GM12878 (cell line): ENCODE measurements around the gene SINHCAF. TPM values are rescaled to one million over a fixed set of nuclear protein-coding genes. Genes with fewer than 3 reads are reported as not detected.

Experiments used
- ATAC-seq: fragments of 200-7000 bp; cut with Tn5 transposase; 3 replicates; pipeline ENCODE4 v1.9.1; 2020; ENCODE audit warnings: mild to moderate bottlenecking, moderate library complexity
- BruUV-seq: library from RNA; stranded (reverse); fragments of 400-500 nt; replicated peaks from 2 replicates; lab custom pipeline; 2021; lab: Mats Ljungman, UMichigan
- CTCF ChIA-PET: fragments of 300-600 bp; sonication (Branson Sonifier 250); formaldehyde crosslinking; extraction: SDS; loops from one replicate; lab custom pipeline; 2021; ENCODE audit warnings: inconsistent platforms; lab: Yijun Ruan, JAX
- POLR2A ChIA-PET: fragments of 350-600 bp; formaldehyde crosslinking; extraction: SDS; loops from one replicate; lab custom pipeline; 2021; ENCODE audit warnings: inconsistent platforms; lab: Charles Lee
- RAD21 ChIA-PET: fragments of 300-600 bp; sonication (Branson Sonifier 250); formaldehyde crosslinking; loops from one replicate; lab custom pipeline; 2023; ENCODE audit warnings: antibody characterized with exemption; ENCODE audit not compliant: unreplicated experiment; lab: Charles Lee
- SMC1A ChIA-PET: fragments of 300-600 bp; sonication (Branson Sonifier 250); formaldehyde crosslinking; loops from one replicate; lab custom pipeline; 2023; ENCODE audit not compliant: unreplicated experiment, uncharacterized antibody; lab: Charles Lee
- DNase-seq: peaks from one replicate; pipeline ENCODE4 v3.0.0-alpha.2; 2011; ENCODE audit warnings: low read depth, low spot score
- FAIRE-seq: peaks from 3 replicates; lab custom pipeline; 2011; peaks lifted over from hg19 to GRCh38; lab: Jason Lieb, UNC
- H2AFZ ChIP-seq: 2 replicates; pipeline ENCODE4 v1.6.0; 2011; ENCODE audit warnings: low read depth, low read length, control low read depth; ENCODE audit not compliant: control insufficient read depth
- H3K27ac ChIP-seq: 2 replicates; pipeline ENCODE4 v1.5.1; 2011; ENCODE audit warnings: control low read depth; ENCODE audit not compliant: control insufficient read depth, insufficient read depth
- H3K27me3 ChIP-seq, 2 experiments: replicated peaks in 1 of 2; 2 replicates each; pipeline versions ENCODE4 v1.6.0 to v1.6.1; 2011; ENCODE audit warnings: low read length in 1 of 2; ENCODE audit not compliant: control insufficient read depth in 2 of 2, insufficient read depth in 2 of 2
- H3K36me3 ChIP-seq, 2 experiments: 2 replicates each; pipeline ENCODE4 v1.5.1; 2011; ENCODE audit warnings: low read length in 1 of 2; ENCODE audit not compliant: control insufficient read depth in 2 of 2, insufficient read depth in 2 of 2
- H3K4me1 ChIP-seq: 2 replicates; pipeline ENCODE4 v1.6.1; 2011; ENCODE audit warnings: mild to moderate bottlenecking, low read length, moderate library complexity, mixed read lengths; ENCODE audit not compliant: control insufficient read depth, insufficient read depth
- H3K4me2 ChIP-seq: 2 replicates; pipeline ENCODE4 v1.6.0; 2011; ENCODE audit warnings: control low read depth; ENCODE audit not compliant: control insufficient read depth, insufficient read depth
- H3K4me3 ChIP-seq: fragments of 200-600 bp; sonication (generic); 2 replicates; pipeline ENCODE4 v1.5.1; 2016
- H3K79me2 ChIP-seq: 2 replicates; pipeline ENCODE4 v1.6.0; 2011; ENCODE audit warnings: low read length; ENCODE audit not compliant: control insufficient read depth, insufficient read depth
- H3K9ac ChIP-seq: 2 replicates; pipeline ENCODE4 v1.8.0; 2011; ENCODE audit warnings: low read length, control low read depth, mixed read lengths; ENCODE audit not compliant: control insufficient read depth, insufficient read depth
- H3K9me3 ChIP-seq: replicated peaks from 3 replicates; pipeline ENCODE4 v1.5.1; 2011; ENCODE audit warnings: mild to moderate bottlenecking, low read length; ENCODE audit not compliant: control insufficient read depth, insufficient read depth
- H4K20me1 ChIP-seq: 2 replicates; pipeline ENCODE4 v1.6.0; 2011; ENCODE audit not compliant: control insufficient read depth, insufficient read depth
- BCL11A ChIP-seq: IDR thresholded peaks from 2 replicates; pipeline ENCODE4 v1.6.1; 2011; ENCODE audit warnings: low read depth, low read length
- CEBPB ChIP-seq, 2 experiments: fragments of 150-350 bp in 1 of 2; IDR thresholded peaks; 2 replicates each; pipeline ENCODE4 v1.6.1; 2012 to 2014; ENCODE audit warnings: low read depth in 2 of 2, low read length in 2 of 2, borderline replicate concordance in 1 of 2, inconsistent platforms in 1 of 2
- CHD1 ChIP-seq: IDR thresholded peaks from 2 replicates; pipeline ENCODE4 v1.6.1; 2012; ENCODE audit warnings: low read depth, low read length, improper control_type of control experiment
- CREM ChIP-seq: IDR thresholded peaks from 2 replicates; pipeline ENCODE4 v1.6.1; 2014; ENCODE audit warnings: antibody characterized with exemption, low read depth
- EZH2 ChIP-seq: IDR thresholded peaks from 2 replicates; pipeline ENCODE4 v1.6.1; 2012; ENCODE audit warnings: low read depth, mild to moderate bottlenecking, control low read depth, inconsistent platforms, low read length, borderline replicate concordance; ENCODE audit not compliant: control insufficient read depth
- IKZF2 ChIP-seq, 2 experiments: fragments of 450-650 bp; IDR thresholded peaks; 2 replicates each; pipeline ENCODE4 v1.6.1; 2017; ENCODE audit warnings: mild to moderate bottlenecking in 2 of 2, moderate library complexity in 2 of 2
- JUNB ChIP-seq: IDR thresholded peaks from 2 replicates; pipeline ENCODE4 v1.6.1; 2016; ENCODE audit warnings: antibody characterized with exemption, mild to moderate bottlenecking
- KAT2A ChIP-seq: conservative IDR thresholded peaks from 2 replicates; pipeline ENCODE4 v1.6.1; 2011; ENCODE audit warnings: low read depth, low read length; ENCODE audit not compliant: control insufficient read depth
- KDM1A ChIP-seq: fragments of 200-600 bp; sonication (generic); IDR thresholded peaks from 2 replicates; pipeline ENCODE4 v1.6.1; 2016; ENCODE audit warnings: borderline replicate concordance
- MEF2A ChIP-seq: IDR thresholded peaks from 2 replicates; pipeline ENCODE4 v1.6.1; 2011; ENCODE audit warnings: low read depth, mild to moderate bottlenecking, low read length, moderate library complexity; ENCODE audit not compliant: insufficient read depth
- MTA2 ChIP-seq: fragments of 450-650 bp; IDR thresholded peaks from 2 replicates; pipeline ENCODE4 v1.6.1; 2016; ENCODE audit warnings: low read depth, mild to moderate bottlenecking, moderate library complexity
- NBN ChIP-seq: fragments of 450-650 bp; IDR thresholded peaks from 2 replicates; pipeline ENCODE4 v1.6.1; 2016
- PKNOX1 ChIP-seq: fragments of 450-650 bp; IDR thresholded peaks from 2 replicates; pipeline ENCODE4 v1.6.1; 2016; ENCODE audit warnings: mild to moderate bottlenecking
- RELA ChIP-seq: fragments of 450-650 bp; IDR thresholded peaks from 2 replicates; pipeline ENCODE4 v1.8.0; 2014; ENCODE audit warnings: borderline replicate concordance; ENCODE audit not compliant: partially characterized antibody
- RELB ChIP-seq: fragments of 450-650 bp; IDR thresholded peaks from 2 replicates; pipeline ENCODE4 v1.6.1; 2017; ENCODE audit warnings: low read depth, mild to moderate bottlenecking, moderate library complexity
- SKIL ChIP-seq: fragments of 450-650 bp; IDR thresholded peaks from 2 replicates; pipeline ENCODE4 v1.6.1; 2017; ENCODE audit warnings: mild to moderate bottlenecking, low read depth, inconsistent platforms; ENCODE audit not compliant: poor library complexity, severe bottlenecking
- SUPT20H ChIP-seq: IDR thresholded peaks from 2 replicates; pipeline ENCODE4 v1.6.1; 2011; ENCODE audit warnings: low read depth, mild to moderate bottlenecking, low read length, moderate library complexity, borderline replicate concordance; ENCODE audit not compliant: control insufficient read depth
- YY1 ChIP-seq: IDR thresholded peaks from 2 replicates; pipeline ENCODE4 v1.6.1; 2011; ENCODE audit warnings: low read depth, mild to moderate bottlenecking, low read length
- ZNF207 ChIP-seq: fragments of 450-650 bp; IDR thresholded peaks from 2 replicates; pipeline ENCODE4 v1.6.1; 2014; ENCODE audit warnings: antibody characterized with exemption, mild to moderate bottlenecking, borderline replicate concordance
- WGBS: methylation state at CpG from one replicate; pipeline ENCODE4 v1.1.6; 2016; ENCODE audit warnings: low lambda C conversion rate; ENCODE audit not compliant: insufficient replicate concordance, insufficient coverage; ENCODE audit errors: missing lambda C conversion rate; 5-methylcytosine and 5-hydroxymethylcytosine counted together
- in situ Hi-C: fragments of 300-500 bp; cut with MboI; formaldehyde crosslinking; loops from 9 replicates; pipeline ENCODE4 v1.14.3; 2018; ENCODE audit warnings: mixed read lengths
- intact Hi-C: fragments of 100-400 bp; cut with micrococcal nuclease; formaldehyde crosslinking; loops from one replicate; pipeline ENCODE4 v1.14.2; 2022; ENCODE audit not compliant: unreplicated experiment
- polyA plus RNA-seq, 11 experiments: library from polyadenylated mRNA; depleted of rRNA in 4 of 11; unstranded in 6 of 11; stranded (reverse) in 5 of 11; fragments of >200 nt; fragmentation: Nextera tagmentation in 4 of 11; fragmentation: Illumina TruSeq in 1 of 11; extraction: Ambion mirVana in 4 of 11; extraction: Trizol in 1 of 11; gene quantifications; 1 replicate in 1 of 11; 2 replicates in 10 of 11; pipeline versions ENCODE4 v1.2.1 to v1.2.3, GENCODE V29; 2011 to 2016; ENCODE audit warnings: inconsistent platforms in 2 of 11, missing spikeins in 2 of 11, low read depth in 1 of 11
- total RNA-seq, 4 experiments: library from RNA; depleted of rRNA in 3 of 4; stranded (reverse); fragments of >200 nt in 3 of 4; fragmentation: Illumina TruSeq in 1 of 4; extraction: Trizol in 1 of 4; gene quantifications; 2 replicates each; pipeline versions ENCODE4 v1.2.1 to v1.2.3, GENCODE V29; 2013 to 2021

SINHCAF gene
- total and polyA plus RNA-seq, 10 of the 15 experiments (the other 5 are each of a cell fraction or from before 2014, with no cell fraction given), result 60.4 to 156 (median 90.3) TPM

- FAIRE-seq, result no peak
- no peaks in the 10 kb centered on the region for H3K4me1 ChIP-seq
- 67% methylated on average over 4 of the region's 4 CpGs for WGBS
- no peak for DNase-seq
- CTCF ChIA-PET, result interaction anchor here (0.7 to 1.3 kb wide), 2 partner anchors 12 to 66 kb away, joined by 3 to 6 read pairs; partner anchors contain the start of gene SINHCAF
- H4K20me1 ChIP-seq, result no peaks in the 10 kb centered on the region
- RAD21 ChIA-PET, result no interaction called here
- ATAC-seq, result no peak
- in situ Hi-C loops, result no loop called here
- H3K36me3 ChIP-seq, result no peaks in the 10 kb centered on the region
- no peaks in the 10 kb centered on the region for H3K79me2 ChIP-seq
- no peaks in the 10 kb centered on the region for H3K9me3 ChIP-seq
- no peak overlapping the region for H3K27ac ChIP-seq
- no peak overlapping the region for H3K4me2 ChIP-seq
- SMC1A ChIA-PET, result interaction anchor here (1.1 to 1.3 kb wide), 3 partner anchors 10 to 25 kb away, joined by 3 to 4 read pairs (median 4); no protein-coding TSS in a partner anchor
- intact Hi-C loops, result no loop called here
- no peak overlapping the region; the same call in 1 of the 2 replicates for H2AFZ ChIP-seq
- H3K4me3 ChIP-seq, result no peak overlapping the region
- BruUV-seq, result no TSS peak
- no peak overlapping the region for H3K9ac ChIP-seq
- H3K27me3 ChIP-seq, result no peaks in the 10 kb centered on the region
- POLR2A ChIA-PET, result interaction anchor here (0.7 kb wide), 1 partner anchor 457 kb away, joined by 6 read pairs; no protein-coding TSS in a partner anchor
- no peak for TF ChIP-seq RELB
- no peak for TF ChIP-seq IKZF2 (IDR thresholded peaks at IDR 0.05)
- TF ChIP-seq JUNB, result no peak
- TF ChIP-seq KAT2A, result no peak
- no peak for TF ChIP-seq MEF2A
- no peak for TF ChIP-seq MTA2
- no peak for TF ChIP-seq BCL11A
- TF ChIP-seq EZH2, result no peak
- no peak for TF ChIP-seq SKIL
- TF ChIP-seq NBN, result no peak
- TF ChIP-seq CREM, result no peak
- no peak for TF ChIP-seq CEBPB (IDR thresholded peaks at IDR 0.05; ENCODE audit: borderline replicate concordance in 1 of 2, low read depth in 2 of 2, low read length in 2 of 2)
- TF ChIP-seq PKNOX1, result no peak
- TF ChIP-seq SUPT20H, result no peak
- TF ChIP-seq RELA, result no peak
- no peak for TF ChIP-seq KDM1A
- TF ChIP-seq CHD1, result no peak
- no peak for TF ChIP-seq ZNF207
- TF ChIP-seq YY1, result no peak
Measured at GRCh38 chr12:31337952-31338351, 12.0 kb upstream of the SINHCAF start.
